HG03558 (cell line): ENCODE results near the gene TGFBR3L.

Source experiments
- ATAC-seq: cut with Tn5 transposase; IDR thresholded peaks from one replicate; pipeline ENCODE4 v1.9.1; 2021; ENCODE audit warnings: moderate number of reproducible peaks; ENCODE audit not compliant: unreplicated experiment; ENCODE audit errors: extremely low read depth

The TGFBR3L gene

GRCh38 chr19:7914598-7915045 lies at the start of gene TGFBR3L:
TSS of gene TGFBR3L (plus strand) at chr19:7914830.
- ATAC-seq = no peak

- ATAC-seq = no peak
These were observed 49.2 kb upstream of the TGFBR3L start for GRCh38 chr19:7865262-7865911.

GRCh38 chr19:7866399-7867091 lies 48.1 kb upstream of the TGFBR3L start:
- ATAC-seq = no peak

GRCh38 chr19:7867092-7867844 lies 47.4 kb upstream of the TGFBR3L start:
- no peak for ATAC-seq

GRCh38 chr19:7868326-7868670 lies 46.3 kb upstream of the TGFBR3L start:
- no peak for ATAC-seq

- ATAC-seq = no peak
These were observed 45.8 kb upstream of the TGFBR3L start for GRCh38 chr19:7868671-7869452.

GRCh38 chr19:7869453-7869909 lies 45.1 kb upstream of the TGFBR3L start:
- no peak for ATAC-seq

GRCh38 chr19:7869910-7870511 lies 44.6 kb upstream of the TGFBR3L start:
- ATAC-seq = no peak

- no peak for ATAC-seq
These were observed 43.8 kb upstream of the TGFBR3L start for GRCh38 chr19:7870571-7871436.

- no peak for ATAC-seq
These were observed 43.0 kb upstream of the TGFBR3L start for GRCh38 chr19:7871437-7872305.

- ATAC-seq = no peak
These were observed 42.1 kb upstream of the TGFBR3L start for GRCh38 chr19:7872306-7873204.

- no peak for ATAC-seq
These were observed 41.1 kb upstream of the TGFBR3L start for GRCh38 chr19:7873304-7874075.

GRCh38 chr19:7874076-7874896 lies 40.3 kb upstream of the TGFBR3L start, which contains the start of gene PRR36:
TSS of gene PRR36 (minus strand) at chr19:7874390. CDS start at chr19:7873689, 701 bp downstream.
- no peak for ATAC-seq

GRCh38 chr19:7874897-7875273 lies 39.7 kb upstream of the TGFBR3L start:
- ATAC-seq = no peak

- ATAC-seq = no peak
These were observed 37.3 kb upstream of the TGFBR3L start for GRCh38 chr19:7877249-7877836.
